ENCODE results near the gene RBM20. TPM values are rescaled to one million over a fixed set of nuclear protein-coding genes. Genes with fewer than 3 reads are reported as not detected.

RBM20 gene
- total and polyA plus RNA-seq, 5 donors from 2014 or later, result 0.15 to 0.72 TPM; not detected in 3

DNA sequence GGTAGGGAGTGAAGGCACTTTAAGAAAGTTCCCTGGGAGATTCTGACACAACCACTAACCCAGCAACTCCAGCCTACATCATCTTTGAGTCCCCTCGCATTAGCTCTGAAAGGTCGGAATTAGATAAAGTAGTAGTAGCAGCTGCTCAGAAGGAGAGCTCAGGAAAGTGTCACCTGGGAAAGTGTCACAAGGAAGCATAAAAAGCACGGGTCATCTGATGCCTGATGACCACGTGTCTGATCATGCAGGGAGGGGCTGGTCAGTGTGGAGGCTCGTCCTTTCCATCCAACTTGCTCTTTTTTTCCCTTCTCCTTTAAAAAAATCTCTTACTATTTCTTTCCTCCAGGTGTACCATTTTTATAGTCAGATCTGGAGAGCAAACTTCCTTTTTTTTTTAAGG lies 180.5 kb downstream of the RBM20 start:
- no peak overlapping the region for H3K27ac ChIP-seq (ENCODE audit: insufficient read depth, low read length, poor library complexity, severe bottlenecking)

DNA sequence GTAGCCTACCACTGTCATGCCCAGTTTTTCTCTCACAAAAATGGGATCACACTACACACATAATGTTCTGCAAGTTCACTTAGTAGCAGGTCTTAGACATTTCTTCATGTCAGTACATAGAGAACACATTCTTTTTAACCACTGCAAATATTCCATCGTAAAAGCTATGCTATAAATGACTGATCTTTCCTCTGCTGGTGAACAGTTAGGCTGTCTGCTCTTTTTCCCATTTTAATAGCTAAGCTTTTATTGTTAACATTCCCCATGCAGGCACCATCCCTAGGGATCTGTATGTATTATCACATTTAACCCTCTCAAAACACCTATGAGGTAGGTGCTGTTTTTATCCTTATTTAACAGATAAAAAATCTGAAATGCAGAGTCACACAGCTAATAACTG lies 181.4 kb downstream of the RBM20 start:
- no peaks in the 10 kb centered on the region for H3K36me3 ChIP-seq (ENCODE audit: control insufficient read depth, insufficient read depth, low read length)
- H3K27me3 ChIP-seq (ENCODE audit: control insufficient read depth, insufficient read depth, low read length), result no peaks in the 10 kb centered on the region
- ATAC-seq (ENCODE audit: low read depth in 2 of 2) (no peak), DNase-seq (no peak)
- H3K27ac Mint-ChIP-seq, result peak overlapping the region in 1 of 3 donors; percentile 31
- no peak overlapping the region for H3K4me3 Mint-ChIP-seq
- H3K4me3 ChIP-seq (ENCODE audit: low read depth, low read length), result no peak overlapping the region
- peaks cover 0 to 4% (median 3%) of the 10 kb centered on the region in 4 donors for H3K4me1 Mint-ChIP-seq
- H3K9me3 ChIP-seq (ENCODE audit: control insufficient read depth in 2 of 2, low read length in 2 of 2), result no peaks in the 10 kb centered on the region
- no peak overlapping the region for H3K27ac ChIP-seq (ENCODE audit: insufficient read depth, low read length, poor library complexity, severe bottlenecking)
- no peaks in the 10 kb centered on the region for H3K4me1 ChIP-seq (ENCODE audit: control insufficient read depth, insufficient read depth, low read length, poor library complexity, severe bottlenecking)
- no peaks in the 10 kb centered on the region for H3K36me3 Mint-ChIP-seq
- H3K27me3 Mint-ChIP-seq, result peaks cover 21% of the 10 kb centered on the region
- H3K9me3 Mint-ChIP-seq, result no peaks in the 10 kb centered on the region

More for the DNA sequence above, 180.5 kb downstream of the RBM20 start:
- Histone ChIP-seq H3K36me3 (ENCODE audit: control insufficient read depth, insufficient read depth, low read length) (no peaks in the 10 kb centered on the region), H3K9me3 (ENCODE audit: control insufficient read depth in 2 of 2, low read length in 2 of 2) (no peaks in the 10 kb centered on the region), H3K4me3 (ENCODE audit: low read depth, low read length) (no peak overlapping the region), H3K27me3 (ENCODE audit: control insufficient read depth, insufficient read depth, low read length) (no peaks in the 10 kb centered on the region), H3K4me1 (ENCODE audit: control insufficient read depth, insufficient read depth, low read length, poor library complexity, severe bottlenecking) (no peaks in the 10 kb centered on the region)
- H3K4me3 Mint-ChIP-seq, result no peak overlapping the region
- no peak for ATAC-seq (ENCODE audit: low read depth in 2 of 2)
- H3K27ac Mint-ChIP-seq, result no peak overlapping the region
- H3K4me1 Mint-ChIP-seq, result peaks cover 0 to 4% (median 3%) of the 10 kb centered on the region in 4 donors
- H3K27me3 Mint-ChIP-seq, result peaks cover 21% of the 10 kb centered on the region
- no peaks in the 10 kb centered on the region for H3K9me3 Mint-ChIP-seq
- DNase-seq, result no peak
- no peaks in the 10 kb centered on the region for H3K36me3 Mint-ChIP-seq

DNA sequence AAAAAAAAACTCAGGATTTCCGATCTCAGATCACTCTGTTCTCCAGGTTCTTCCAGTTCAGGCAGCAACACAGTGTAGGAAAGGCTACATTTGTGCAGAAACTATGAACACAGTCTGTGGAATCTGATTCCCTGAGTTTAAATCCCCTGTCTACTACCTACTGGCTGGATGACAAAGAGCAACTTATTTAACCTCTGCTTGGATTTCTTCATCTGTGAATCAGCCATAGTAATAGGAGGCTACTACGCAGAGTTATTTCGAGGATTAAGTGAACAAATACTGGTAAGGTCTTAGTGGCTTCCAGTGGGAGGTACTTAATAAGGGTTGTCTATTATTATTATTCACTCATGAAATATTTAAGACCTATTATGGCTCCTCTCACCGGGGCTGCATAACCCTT lies 183.3 kb downstream of the RBM20 start:
- Histone ChIP-seq H3K27me3 (ENCODE audit: control insufficient read depth, insufficient read depth, low read length) (no peaks in the 10 kb centered on the region), H3K4me3 (ENCODE audit: low read depth, low read length) (no peak overlapping the region), H3K27ac (ENCODE audit: insufficient read depth, low read length, poor library complexity, severe bottlenecking) (no peak overlapping the region), H3K4me1 (ENCODE audit: control insufficient read depth, insufficient read depth, low read length, poor library complexity, severe bottlenecking) (no peaks in the 10 kb centered on the region), H3K9me3 (ENCODE audit: control insufficient read depth in 2 of 2, low read length in 2 of 2) (no peaks in the 10 kb centered on the region), H3K36me3 (ENCODE audit: control insufficient read depth, insufficient read depth, low read length) (no peaks in the 10 kb centered on the region)
- DNase-seq, result no peak
- no peaks in the 10 kb centered on the region for H3K9me3 Mint-ChIP-seq
- H3K27ac Mint-ChIP-seq, result no peak overlapping the region
- no peak overlapping the region for H3K4me3 Mint-ChIP-seq
- no peak for ATAC-seq (ENCODE audit: low read depth in 2 of 2)
- peaks cover 17% of the 10 kb centered on the region for H3K27me3 Mint-ChIP-seq
- H3K36me3 Mint-ChIP-seq, result no peaks in the 10 kb centered on the region
- H3K4me1 Mint-ChIP-seq, result peaks cover 0 to 3% (median under 1%) of the 10 kb centered on the region in 4 donors

DNA sequence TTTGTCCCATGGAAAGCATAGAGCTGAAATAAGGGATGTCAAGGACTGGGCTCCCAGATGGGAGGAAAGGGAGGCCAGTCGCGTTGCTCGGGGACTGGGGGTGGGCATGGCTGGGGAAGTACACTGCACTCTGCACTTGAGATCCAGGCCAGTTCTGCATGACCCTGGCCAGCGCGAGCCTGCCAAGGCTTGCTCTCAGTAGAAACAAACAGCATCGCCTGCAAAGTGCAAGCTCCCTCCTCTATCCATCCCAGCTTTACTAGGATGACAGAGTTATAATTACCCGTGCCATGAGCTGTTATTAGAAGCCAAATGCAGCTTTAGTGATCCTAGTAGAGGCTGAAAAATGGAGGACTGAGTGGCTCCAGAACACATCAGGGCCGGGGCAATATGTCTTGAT lies 183.7 kb downstream of the RBM20 start:
- DNase-seq (no peak), ATAC-seq (ENCODE audit: low read depth in 2 of 2) (no peak)
- Histone ChIP-seq H3K4me3 (ENCODE audit: low read depth, low read length) (no peak overlapping the region), H3K4me1 (ENCODE audit: control insufficient read depth, insufficient read depth, low read length, poor library complexity, severe bottlenecking) (no peaks in the 10 kb centered on the region), H3K36me3 (ENCODE audit: control insufficient read depth, insufficient read depth, low read length) (no peaks in the 10 kb centered on the region), H3K9me3 (ENCODE audit: control insufficient read depth in 2 of 2, low read length in 2 of 2) (no peaks in the 10 kb centered on the region), H3K27me3 (ENCODE audit: control insufficient read depth, insufficient read depth, low read length) (no peaks in the 10 kb centered on the region), H3K27ac (ENCODE audit: insufficient read depth, low read length, poor library complexity, severe bottlenecking) (no peak overlapping the region)
- no peaks in the 10 kb centered on the region for H3K9me3 Mint-ChIP-seq
- no peak overlapping the region for H3K4me3 Mint-ChIP-seq
- H3K4me1 Mint-ChIP-seq, result peaks cover 0 to 8% (median under 1%) of the 10 kb centered on the region in 4 donors
- no peak overlapping the region for H3K27ac Mint-ChIP-seq
- peaks cover 16% of the 10 kb centered on the region for H3K27me3 Mint-ChIP-seq
- no peaks in the 10 kb centered on the region for H3K36me3 Mint-ChIP-seq

DNA sequence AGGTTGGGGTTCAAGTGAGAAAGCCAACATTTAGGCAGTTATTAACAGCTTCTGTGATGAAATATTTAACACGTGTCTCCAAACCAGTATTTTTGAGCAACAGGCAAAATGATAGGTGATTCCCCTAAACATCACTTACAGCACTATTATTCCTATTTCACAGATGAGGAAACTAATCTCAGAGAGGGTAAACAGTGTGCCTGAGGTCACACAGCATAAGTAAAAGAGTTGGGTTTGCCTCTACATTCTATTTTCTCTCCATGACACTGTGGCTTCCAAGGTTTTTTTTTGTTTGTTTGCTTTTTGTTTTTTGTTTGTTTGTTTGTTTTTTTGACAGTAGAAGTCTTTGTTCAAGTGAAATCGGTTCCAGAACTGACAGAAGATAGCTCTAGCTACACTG lies 184.4 kb downstream of the RBM20 start:
- Mint-ChIP-seq H3K9me3 (no peaks in the 10 kb centered on the region), H3K4me1 (peaks cover 0 to 13% (median under 1%) of the 10 kb centered on the region in 4 donors), H3K36me3 (no peaks in the 10 kb centered on the region), H3K27ac (peak overlapping the region in 1 of 3 donors; percentile 33), H3K4me3 (no peak overlapping the region), H3K27me3 (peaks cover 16% of the 10 kb centered on the region)
- H3K4me3 ChIP-seq (ENCODE audit: low read depth, low read length), result no peak overlapping the region
- H3K36me3 ChIP-seq (ENCODE audit: control insufficient read depth, insufficient read depth, low read length), result no peaks in the 10 kb centered on the region
- no peak for DNase-seq
- ATAC-seq (ENCODE audit: low read depth in 2 of 2), result no peak
- no peaks in the 10 kb centered on the region for H3K9me3 ChIP-seq (ENCODE audit: control insufficient read depth in 2 of 2, low read length in 2 of 2)
- H3K27ac ChIP-seq (ENCODE audit: insufficient read depth, low read length, poor library complexity, severe bottlenecking), result no peak overlapping the region
- peaks cover 3% of the 10 kb centered on the region for H3K4me1 ChIP-seq (ENCODE audit: control insufficient read depth, insufficient read depth, low read length, poor library complexity, severe bottlenecking)
- H3K27me3 ChIP-seq (ENCODE audit: control insufficient read depth, insufficient read depth, low read length), result no peaks in the 10 kb centered on the region

DNA sequence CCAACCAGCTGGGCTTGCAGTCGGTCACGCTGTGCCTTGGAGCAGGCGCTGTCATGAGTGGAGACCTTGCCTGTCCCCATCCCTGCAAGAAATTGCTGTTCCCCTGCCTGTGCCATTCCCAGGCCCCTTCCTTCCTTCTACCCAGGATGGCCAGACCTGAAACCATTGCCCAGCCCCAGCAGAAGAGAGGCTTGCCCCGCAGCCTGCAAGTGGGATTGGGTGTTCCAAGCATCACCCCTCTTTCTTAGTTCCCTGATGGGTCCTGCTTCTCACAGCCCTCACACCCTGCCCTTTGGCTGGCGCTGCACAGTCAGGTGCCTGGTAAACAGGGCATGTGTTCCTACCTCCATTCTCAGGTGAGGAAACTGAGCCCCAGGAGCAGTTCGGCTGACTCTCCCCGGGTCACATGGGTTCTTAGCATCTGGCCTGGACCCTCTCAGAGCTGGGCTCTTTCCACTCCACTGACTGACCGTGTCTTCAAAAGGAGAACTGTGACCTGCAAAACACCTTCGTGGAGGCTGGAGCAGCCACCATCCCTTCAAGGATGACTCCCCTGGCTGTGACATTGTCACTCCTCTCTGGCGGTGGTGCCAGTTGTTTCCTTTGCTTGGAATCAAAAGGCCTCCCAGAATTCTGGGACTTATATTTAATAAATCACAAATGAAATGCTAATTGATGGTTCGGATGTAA lies 185.7 kb downstream of the RBM20 start:
- no peak for DNase-seq
- no peaks in the 10 kb centered on the region for H3K9me3 Mint-ChIP-seq
- no peak overlapping the region for H3K4me3 Mint-ChIP-seq
- H3K27me3 Mint-ChIP-seq, result peaks cover 16% of the 10 kb centered on the region
- Histone ChIP-seq H3K27ac (ENCODE audit: insufficient read depth, low read length, poor library complexity, severe bottlenecking) (no peak overlapping the region), H3K9me3 (ENCODE audit: control insufficient read depth in 2 of 2, low read length in 2 of 2) (no peaks in the 10 kb centered on the region), H3K27me3 (ENCODE audit: control insufficient read depth, insufficient read depth, low read length) (no peaks in the 10 kb centered on the region), H3K36me3 (ENCODE audit: control insufficient read depth, insufficient read depth, low read length) (no peaks in the 10 kb centered on the region), H3K4me3 (ENCODE audit: low read depth, low read length) (no peak overlapping the region), H3K4me1 (ENCODE audit: control insufficient read depth, insufficient read depth, low read length, poor library complexity, severe bottlenecking) (peaks cover 16% of the 10 kb centered on the region)
- H3K4me1 Mint-ChIP-seq, result peaks cover 3 to 27% (median 5%) of the 10 kb centered on the region in 4 donors
- no peaks in the 10 kb centered on the region for H3K36me3 Mint-ChIP-seq
- peak overlapping the region in 1 of 3 donors; percentile 22 for H3K27ac Mint-ChIP-seq
- ATAC-seq (ENCODE audit: low read depth in 2 of 2), result no peak

DNA sequence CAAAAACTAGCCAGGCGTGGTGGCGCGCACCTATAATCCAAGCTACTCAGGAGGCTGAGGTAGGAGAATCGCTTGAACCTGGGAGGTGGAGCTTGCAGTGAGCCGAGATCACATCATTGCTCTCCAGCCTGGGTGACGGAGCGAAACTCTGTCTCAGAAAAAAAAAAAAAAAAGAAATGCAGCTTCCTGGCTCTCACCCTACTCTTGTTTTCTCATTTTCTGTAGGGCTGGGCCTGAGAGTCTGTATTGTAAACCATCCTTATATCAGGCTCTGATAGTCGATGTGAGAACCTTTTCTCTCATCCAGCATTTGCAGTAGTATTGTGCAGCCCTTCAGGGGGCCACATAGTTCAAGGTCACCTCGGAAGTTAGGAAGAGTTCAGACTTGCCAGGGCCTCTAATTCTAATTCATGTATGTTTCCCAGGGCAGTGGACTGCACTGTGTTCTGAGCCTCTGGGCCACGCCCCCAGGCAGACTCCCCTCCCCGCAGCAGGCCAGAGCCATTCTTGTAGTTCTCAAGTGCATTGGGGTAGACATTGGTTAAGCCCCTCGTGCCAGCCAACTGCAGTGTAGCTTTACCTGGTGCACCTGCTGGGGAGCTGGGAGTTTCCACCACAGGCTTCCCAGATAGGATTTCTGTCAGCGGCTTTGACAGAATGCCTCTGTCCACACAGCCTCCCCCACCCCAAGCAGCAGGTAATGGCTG lies 189.3 kb downstream of the RBM20 start:
- Mint-ChIP-seq H3K27me3 (no peaks in the 10 kb centered on the region), H3K4me1 (peaks cover 4 to 54% (median 10%) of the 10 kb centered on the region in 4 donors), H3K27ac (peak overlapping the region; percentile 20 to 88 (median 67)), H3K4me3 (peak overlapping the region in 1 of 4 donors; percentile 8), H3K36me3 (no peaks in the 10 kb centered on the region), H3K9me3 (no peaks in the 10 kb centered on the region)
- DNase-seq, result peak in 2 of 3 donors; percentile 26 to 39
- H3K36me3 ChIP-seq (ENCODE audit: control insufficient read depth, insufficient read depth, low read length), result no peaks in the 10 kb centered on the region
- no peak overlapping the region for H3K27ac ChIP-seq (ENCODE audit: insufficient read depth, low read length, poor library complexity, severe bottlenecking)
- no peaks in the 10 kb centered on the region for H3K27me3 ChIP-seq (ENCODE audit: control insufficient read depth, insufficient read depth, low read length)
- H3K4me1 ChIP-seq (ENCODE audit: control insufficient read depth, insufficient read depth, low read length, poor library complexity, severe bottlenecking), result peaks cover 19% of the 10 kb centered on the region
- H3K9me3 ChIP-seq (ENCODE audit: control insufficient read depth in 2 of 2, low read length in 2 of 2), result no peaks in the 10 kb centered on the region
- no peak overlapping the region for H3K4me3 ChIP-seq (ENCODE audit: low read depth, low read length)
- ATAC-seq (ENCODE audit: low read depth in 2 of 2), result no peak

Measured in CD4-positive, CD25-positive, alpha-beta regulatory T cell (primary cell).